ENCODE data around the gene DEPDC1B.
"Not testable (repeated sequence)": the region's sequence is repeated elsewhere in the genome, so short reads cannot be mapped to it uniquely, and the experiment has no call there.

DEPDC1B gene

GRCh38 chr5:60698336-60698735 lies 1.6 kb downstream of the DEPDC1B start:
- DNase-seq, result no peak

GRCh38 chr5:60690326-60690725 lies 9.6 kb downstream of the DEPDC1B start:
- no peak for DNase-seq

GRCh38 chr5:60688980-60689379 lies 11.0 kb downstream of the DEPDC1B start:
- no peak for DNase-seq

DNA sequence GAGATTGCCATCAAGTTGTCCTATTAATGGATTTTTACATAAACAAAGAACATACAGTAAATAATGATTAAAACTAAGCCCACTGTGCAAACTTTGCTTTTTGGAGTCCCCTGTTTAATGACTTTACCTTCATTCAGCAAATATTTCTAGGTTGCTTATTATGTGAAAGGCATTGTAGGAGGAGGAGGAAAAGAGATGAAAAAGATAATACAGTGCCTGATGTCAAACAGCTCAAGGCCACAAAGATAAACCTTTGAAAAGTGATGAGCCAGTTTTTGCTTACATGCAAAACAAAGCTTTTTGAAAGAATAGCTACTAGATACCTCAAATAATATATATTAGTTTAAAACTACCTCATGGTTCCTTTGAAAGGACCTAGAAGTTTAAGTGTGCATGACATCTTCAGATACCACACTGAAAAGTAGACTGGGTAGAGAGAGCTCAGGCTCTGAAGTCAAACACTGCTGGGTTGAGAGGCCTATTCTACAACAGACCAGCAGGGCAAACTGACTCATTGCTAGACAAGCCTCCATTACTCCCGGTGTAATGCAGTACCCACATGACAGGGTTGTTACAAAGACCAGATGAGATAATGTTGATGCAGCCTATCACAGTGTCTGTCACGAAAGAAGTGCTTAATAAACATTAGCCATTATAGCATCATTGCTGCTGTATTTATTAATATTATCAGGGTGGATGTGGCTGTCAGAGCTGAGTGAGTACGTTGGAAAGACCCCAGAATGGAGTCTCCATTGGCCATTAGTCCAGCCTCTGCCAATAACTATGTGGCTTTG lies 11.8 kb downstream of the DEPDC1B start:
- peak in 1 of 2 experiments; percentile 25 for DNase-seq

- DNase-seq, result no peak
Measured at GRCh38 chr5:60686157-60686556, 13.8 kb downstream of the DEPDC1B start.

DNA sequence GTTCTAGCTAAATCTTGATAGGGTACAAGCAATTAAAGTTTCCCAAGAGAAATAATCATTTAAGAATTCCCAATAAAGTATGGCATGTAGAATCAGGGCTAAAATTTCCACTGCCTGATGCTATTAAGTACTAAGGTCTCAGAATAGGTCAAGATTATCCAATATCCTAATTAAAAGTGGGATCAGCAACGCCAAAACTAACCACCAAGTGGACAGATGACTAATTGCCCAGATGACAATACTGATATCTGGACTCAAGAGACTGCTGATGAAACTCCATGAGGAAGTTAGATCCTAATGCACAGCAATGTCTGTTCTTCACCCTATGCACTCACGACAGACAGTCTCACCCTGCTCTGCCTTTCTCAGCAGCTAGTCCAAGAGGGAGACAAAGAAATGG lies 14.3 kb downstream of the DEPDC1B start:
- no peak for DNase-seq

DNA sequence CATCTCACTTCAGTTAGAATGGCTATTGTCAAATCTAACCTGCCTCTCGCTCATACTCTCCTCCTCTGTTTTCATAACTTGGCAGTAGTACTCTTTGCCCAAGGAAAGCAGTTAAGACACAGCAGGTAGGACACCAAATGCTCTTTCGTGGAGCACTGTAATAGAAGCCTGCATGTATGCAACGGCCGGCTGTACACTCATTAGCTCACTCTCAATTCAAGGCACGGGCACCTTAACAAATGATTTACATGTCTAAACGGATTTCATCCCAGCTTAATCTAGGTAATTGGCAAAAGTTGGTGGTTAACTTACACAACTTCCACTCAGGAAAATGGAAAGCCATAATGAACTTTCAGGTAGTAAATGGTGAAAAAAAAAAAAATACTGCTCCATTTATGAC lies 14.9 kb downstream of the DEPDC1B start:
- DNase-seq, result no peak

DNA sequence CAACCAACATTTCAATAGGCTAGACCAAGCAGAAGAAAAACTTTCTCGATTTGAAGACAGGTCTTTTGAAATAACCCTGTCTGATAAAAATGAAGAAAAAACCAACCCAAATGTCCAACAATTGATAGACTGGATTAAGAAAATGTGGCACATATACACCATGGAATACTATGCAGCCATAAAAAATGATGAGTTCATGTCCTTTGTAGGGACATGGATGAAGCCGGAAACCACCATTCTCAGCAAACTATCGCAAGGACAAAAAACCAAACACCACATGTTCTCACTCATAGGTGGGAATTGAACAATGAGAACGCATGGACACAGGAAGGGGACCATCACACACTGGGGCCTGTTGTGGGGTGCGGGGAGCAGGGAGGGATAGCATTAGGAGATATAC lies 18.0 kb downstream of the DEPDC1B start:
- not testable (repeated sequence) for DNase-seq

DNA sequence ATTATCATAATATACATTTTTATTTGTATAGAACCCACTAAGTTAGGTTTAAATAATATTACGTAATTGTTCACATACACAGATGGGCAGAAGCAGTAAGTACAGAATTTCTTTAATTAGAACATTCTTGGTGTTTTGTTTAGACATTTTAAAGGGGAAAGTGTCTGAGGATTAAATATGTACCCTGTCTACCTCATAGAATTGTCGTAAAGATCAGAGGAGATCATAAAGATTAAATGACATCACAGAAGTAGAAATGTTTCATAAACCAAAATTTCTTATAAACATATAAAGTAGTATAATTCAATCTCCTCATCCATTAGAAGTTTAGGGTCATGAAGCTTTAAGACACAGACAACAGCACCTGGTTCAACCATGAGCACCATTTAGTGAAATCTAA lies 20.1 kb downstream of the DEPDC1B start:
- DNase-seq, result no peak

DNA sequence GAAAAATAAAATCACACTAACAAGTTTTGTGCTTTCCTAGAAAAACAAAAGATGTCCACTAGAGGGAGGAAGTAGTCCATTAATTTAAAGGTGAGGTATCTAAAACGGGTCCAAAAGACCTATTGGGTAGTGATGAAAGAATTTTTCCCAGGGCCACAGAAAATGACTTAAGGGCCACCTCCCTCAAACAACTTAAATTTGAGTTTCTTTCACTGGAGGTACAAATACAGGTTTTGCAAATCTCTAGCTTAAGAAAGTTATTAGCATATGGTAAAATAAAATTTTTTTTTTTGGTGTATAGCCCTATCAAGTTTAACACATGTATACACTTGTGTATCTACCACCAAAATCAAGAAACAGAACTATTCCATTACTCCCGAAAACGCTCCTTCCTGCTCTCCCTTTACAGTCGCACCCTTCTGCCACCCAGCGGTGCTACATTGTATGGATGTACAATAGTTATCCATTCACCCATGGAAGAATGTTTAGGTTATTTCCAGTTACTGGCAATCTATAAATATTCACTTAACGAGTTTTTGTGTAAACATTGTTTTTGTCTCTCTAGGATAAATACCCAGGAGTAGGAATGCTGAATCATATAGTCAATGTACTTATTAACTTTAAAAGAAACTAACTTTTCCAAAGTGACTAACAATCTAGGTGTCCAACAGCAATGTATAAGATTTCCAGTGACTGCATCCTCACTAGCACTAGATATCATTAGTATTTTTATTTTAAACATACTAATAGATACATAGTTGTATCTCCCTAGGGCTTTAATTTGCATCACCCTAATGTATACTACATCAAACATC lies 21.9 kb downstream of the DEPDC1B start:
- peak; percentile 22 to 34 for DNase-seq

DNA sequence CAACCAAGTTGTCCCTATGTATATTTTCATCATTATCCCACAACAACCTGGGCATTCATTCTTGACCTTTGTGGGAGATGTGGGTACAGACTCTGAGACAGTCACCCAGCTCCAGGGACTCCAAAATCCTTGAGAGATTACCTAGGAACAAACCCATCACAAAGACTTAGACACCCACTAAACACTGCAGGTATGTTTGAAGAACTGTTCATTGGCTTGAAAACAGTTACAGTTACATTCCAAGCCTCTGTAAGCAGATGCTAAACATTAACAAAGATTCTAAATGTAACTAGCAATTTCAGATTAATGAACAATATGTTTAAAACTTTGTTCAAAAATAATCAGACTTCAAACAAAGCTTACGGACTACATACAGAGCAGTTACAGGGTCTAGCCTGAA lies 24.7 kb downstream of the DEPDC1B start:
- DNase-seq, result no peak

GRCh38 chr5:60674251-60675069 lies 25.5 kb downstream of the DEPDC1B start:
- DNase-seq, result no peak

- DNase-seq, result no peak
Measured at GRCh38 chr5:60673334-60673733, 26.6 kb downstream of the DEPDC1B start.

GRCh38 chr5:60672693-60673264 lies 27.2 kb downstream of the DEPDC1B start:
- DNase-seq, result no peak

DNA sequence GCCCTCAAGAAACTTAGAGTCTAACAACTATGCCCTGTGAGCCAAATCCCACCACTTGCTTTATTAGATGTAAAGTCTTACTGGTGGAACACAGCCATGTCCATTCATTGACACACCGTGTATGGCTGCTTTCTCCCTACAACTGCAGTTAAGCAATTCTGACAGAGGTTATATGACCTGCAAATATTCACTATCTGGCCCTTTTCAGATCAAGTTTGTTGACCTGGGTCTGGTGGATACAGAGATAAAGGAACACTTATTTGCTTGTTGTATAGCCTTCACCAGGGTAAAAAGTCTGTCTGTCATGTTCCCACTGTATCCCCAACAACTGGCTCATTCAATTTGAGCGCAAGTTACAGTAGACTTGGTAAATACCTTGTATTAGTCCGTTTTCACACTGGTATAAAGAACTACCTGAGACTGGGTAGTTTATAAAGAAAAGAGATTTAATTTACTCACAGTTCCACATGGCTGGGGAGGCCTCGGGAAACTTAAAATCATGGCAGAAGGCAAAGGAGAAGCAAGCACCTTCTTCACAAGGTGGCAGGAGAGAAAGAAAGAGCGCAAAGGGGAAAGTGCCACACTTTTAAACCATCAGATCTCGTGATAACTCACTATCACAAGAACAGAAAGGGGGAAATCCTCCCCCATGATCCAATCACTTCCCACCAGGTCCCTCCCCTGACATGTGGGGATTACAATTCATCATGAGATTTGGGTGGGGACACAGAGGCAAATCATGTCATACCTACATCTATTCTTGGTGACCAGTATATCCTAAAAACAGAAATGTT lies 27.9 kb downstream of the DEPDC1B start:
- DNase-seq, result no peak

DNA sequence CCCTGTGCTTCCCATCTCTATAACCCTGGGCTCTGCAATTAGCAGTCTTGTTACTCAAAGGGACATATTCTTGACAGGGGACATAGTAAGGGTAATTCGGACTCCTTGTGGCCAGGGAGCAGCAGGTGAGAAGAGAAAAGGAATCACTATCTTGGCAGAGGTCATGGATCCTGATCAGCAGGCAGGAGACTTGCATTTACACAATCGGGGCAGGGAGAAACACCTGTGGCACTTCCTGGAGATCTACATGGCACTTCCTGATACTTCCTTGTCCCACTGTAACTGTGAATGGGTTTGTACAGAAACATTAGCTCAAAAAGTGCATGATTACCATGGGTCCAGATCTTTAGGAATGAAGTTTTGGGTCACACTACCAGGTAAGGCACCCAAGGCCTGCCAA lies 29.2 kb downstream of the DEPDC1B start:
- DNase-seq, result no peak

DNA sequence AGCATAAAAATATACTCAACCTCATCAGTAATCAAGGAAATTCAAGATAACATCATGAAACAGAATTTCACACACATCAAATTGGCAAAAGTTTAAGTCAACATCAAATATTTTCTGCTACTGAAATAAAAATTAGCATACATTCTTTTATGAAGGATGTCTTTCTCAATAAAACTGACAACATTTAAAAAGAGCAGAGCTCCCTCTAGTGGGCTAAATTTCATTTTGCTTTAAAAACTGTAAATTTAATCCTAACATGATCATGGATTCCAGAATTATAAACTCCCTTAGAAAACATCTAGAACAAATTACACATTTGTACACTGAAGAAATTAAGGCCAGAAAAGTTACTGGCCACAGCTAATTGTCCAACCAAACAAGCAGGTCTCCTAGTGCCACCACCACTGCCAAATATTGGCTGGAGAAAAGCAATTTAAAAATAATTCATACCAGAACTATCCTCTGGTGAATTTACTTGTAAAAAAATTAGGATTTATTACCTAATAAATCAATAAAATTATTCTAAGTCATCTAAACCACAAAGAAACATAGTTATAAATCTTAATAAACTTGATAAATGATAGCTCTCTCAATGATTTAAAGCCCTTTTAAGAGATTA lies 31.2 kb downstream of the DEPDC1B start:
- DNase-seq, result peak; percentile 58 to 62

DNA sequence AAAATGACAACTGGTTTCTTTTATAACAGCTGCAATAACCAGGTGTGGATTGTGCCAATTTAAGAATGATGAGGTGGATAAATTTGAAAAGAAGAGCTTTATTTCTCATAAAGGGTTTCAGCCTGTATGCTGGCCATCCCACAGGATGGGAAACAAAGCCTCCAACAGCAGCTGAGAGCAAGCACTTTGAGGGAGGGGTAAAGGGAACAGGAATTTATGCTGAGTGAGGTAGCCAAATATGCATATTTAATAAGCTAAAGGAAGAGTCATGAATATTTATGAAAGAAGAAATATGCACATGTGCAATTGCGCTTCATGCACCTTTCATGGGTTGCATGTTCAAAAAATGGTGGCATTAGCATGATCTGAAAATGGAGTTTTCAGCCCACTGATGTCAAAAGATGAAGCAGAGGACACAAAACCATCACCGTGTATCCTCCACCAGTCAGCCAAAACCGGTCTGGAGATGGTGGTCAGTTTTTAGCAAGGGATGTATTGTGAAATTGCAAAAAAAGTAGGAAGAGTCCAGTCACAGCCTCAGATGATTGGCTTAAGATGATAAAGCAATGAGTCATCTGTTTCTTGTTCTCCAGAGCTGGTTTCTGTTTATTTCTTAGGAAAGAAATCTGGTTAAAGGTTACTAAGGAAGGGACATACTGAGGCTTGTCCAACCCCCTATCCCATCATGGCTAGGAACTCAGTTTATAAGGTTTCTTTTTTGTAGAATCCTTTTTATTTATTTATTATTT lies 47.9 kb downstream of the DEPDC1B start:
- no peak for DNase-seq

DNA sequence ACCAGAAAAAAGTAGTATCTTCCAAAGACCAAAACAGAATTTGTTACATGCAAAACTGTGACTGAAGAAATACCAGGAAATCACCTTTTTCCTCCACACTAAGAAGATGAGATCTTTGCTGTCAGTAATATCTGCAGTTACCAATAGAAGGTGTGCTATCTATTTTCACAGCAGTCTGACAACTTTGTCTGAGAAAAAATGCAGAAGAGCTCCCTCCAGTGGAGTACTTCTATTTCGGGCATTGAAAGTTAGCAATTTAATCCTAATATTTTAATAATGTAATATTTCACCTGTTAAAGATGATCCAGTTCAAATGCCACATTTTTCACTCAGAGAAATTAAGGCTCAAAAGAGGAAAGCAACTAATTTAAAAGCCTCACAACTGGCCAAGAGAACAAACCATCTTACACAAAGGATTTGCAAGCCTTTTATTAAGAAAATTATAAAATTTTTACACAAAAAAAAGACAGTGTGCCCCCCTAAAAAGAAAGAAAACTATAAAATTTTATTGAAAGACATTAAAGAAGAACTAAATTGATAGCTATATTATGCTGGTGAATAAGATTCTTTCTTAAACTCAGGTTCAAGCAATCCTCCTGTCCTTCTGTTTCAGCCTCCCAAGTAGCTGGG lies 50.6 kb downstream of the DEPDC1B start:
- peak; percentile 16 to 58 for DNase-seq

DNA sequence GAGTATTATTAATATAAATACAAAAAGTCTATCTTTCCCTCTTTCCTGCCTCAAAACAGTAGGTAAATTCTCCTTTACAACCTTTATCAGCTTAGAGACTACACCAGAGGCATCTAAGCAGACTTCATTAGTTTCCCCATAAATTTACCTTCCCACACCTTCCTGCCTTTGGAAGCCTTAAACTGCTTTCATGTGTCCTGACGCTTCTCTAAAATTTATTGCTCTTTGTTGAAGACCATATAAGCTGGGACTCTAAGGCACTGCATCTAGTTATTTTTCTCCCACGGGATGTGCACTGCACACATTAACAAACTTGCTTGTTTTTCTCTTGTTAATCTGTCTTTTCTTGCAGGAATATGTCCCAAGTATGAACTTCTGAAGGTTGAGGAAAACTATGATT lies 51.8 kb downstream of the DEPDC1B start:
- no peak for DNase-seq
